ENCODE measurements around the gene FRY. TPM values are rescaled to one million over a fixed set of nuclear protein-coding genes. Genes with fewer than 3 reads are reported as not detected.
A peak's percentile ranks its signal among the peaks of the same experiment; 100 is the strongest.

Gene FRY
- polyA plus RNA-seq, 2 donors: 2.4 to 4.3 TPM

DNA sequence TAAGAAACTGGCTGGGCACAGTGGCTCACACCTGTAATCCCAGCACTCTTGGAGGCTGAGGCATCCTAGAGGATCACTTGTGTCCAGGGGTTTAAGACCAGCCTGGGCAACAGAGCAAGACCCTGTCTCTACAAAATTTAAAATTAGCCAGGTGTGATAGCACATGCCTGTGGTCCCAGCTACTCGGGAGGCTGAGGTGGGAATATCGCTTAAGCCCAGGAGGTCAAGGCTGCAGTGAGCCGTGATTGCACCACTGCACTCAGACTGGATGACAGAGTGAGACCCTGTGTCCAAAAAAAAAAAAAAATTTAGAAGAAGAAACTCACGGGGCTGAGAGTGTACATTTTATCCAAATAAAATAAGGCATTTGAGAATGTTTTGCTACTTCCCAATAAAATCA is 224.7 kb downstream of the FRY start:
- Histone ChIP-seq H3K4me3 (ENCODE audit: low read depth in 1 of 2, low read length in 2 of 2) (no peak overlapping the region), H3K9me3 (ENCODE audit: control insufficient read depth in 2 of 2, insufficient read depth in 1 of 2, low read depth in 1 of 2, low read length in 1 of 2) (no peaks in the 10 kb centered on the region), H3K27me3 (ENCODE audit: control insufficient read depth in 1 of 2, insufficient read depth in 2 of 2, low read length in 2 of 2) (no peaks in the 10 kb centered on the region), H3K36me3 (ENCODE audit: control insufficient read depth in 2 of 2, insufficient read depth in 2 of 2, low read length in 1 of 2) (no peaks in the 10 kb centered on the region), H3K4me1 (ENCODE audit: control insufficient read depth in 2 of 2, insufficient read depth in 2 of 2, low read length in 1 of 2) (no peaks in the 10 kb centered on the region), H3K27ac (ENCODE audit: low read depth in 2 of 2, low read length in 1 of 2) (peak overlapping the region in 1 of 2 donors; percentile 28)
- WGBS, 2 donors: 73 to 82% methylated on average over 4 of the region's 4 CpGs

DNA sequence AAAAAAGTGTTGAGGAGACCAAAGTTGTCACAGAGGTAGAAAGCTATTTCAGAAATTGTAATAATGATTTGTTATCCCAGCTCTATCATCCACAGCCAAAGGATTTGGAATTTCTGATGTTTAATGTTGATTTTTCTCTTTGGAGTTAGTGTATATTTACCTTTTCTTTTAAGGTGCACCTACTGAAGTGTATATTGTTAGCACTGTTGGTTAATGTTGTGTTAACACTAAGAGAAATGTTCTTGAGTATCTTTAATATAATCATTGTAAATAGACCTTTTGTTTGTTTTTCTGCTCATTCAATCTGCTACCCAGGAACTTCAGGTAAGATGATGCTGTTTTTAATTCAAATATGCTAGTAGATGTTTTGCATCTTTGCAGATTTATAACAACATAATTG is 226.1 kb downstream of the FRY start:
- no peak overlapping the region for H3K27ac ChIP-seq (ENCODE audit: low read depth in 2 of 2, low read length in 1 of 2)
- H3K36me3 ChIP-seq (ENCODE audit: control insufficient read depth in 2 of 2, insufficient read depth in 2 of 2, low read length in 1 of 2): no peaks in the 10 kb centered on the region
- no peaks in the 10 kb centered on the region for H3K27me3 ChIP-seq (ENCODE audit: control insufficient read depth in 1 of 2, insufficient read depth in 2 of 2, low read length in 2 of 2)
- no peak overlapping the region for H3K4me3 ChIP-seq (ENCODE audit: low read depth in 1 of 2, low read length in 2 of 2)
- H3K9me3 ChIP-seq (ENCODE audit: control insufficient read depth in 2 of 2, insufficient read depth in 1 of 2, low read depth in 1 of 2, low read length in 1 of 2): no peaks in the 10 kb centered on the region
- H3K4me1 ChIP-seq (ENCODE audit: control insufficient read depth in 2 of 2, insufficient read depth in 2 of 2, low read length in 1 of 2): no peaks in the 10 kb centered on the region

DNA sequence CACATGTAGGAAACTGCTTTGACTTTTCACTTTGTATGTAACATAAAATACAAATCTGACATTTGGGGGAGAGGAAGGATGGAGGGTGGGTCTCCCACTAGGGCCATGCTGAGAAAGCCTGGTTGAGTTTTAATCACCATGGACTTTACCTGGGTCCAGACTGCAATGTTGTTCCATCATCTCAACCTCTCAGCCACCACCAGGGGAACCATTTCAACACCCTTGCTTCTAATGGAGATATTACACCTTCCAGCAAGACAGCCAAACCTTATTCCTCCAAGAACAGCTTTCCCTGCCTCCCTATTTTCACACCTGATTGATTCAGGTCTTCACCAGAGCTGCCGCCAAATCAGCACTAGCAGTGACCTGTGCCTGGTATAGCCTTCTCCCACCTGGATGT is 227.5 kb downstream of the FRY start:
- peak overlapping the region in 1 of 2 donors; percentile 13 for H3K27ac ChIP-seq (ENCODE audit: low read depth in 2 of 2, low read length in 1 of 2)
- H3K9me3 ChIP-seq (ENCODE audit: control insufficient read depth in 2 of 2, insufficient read depth in 1 of 2, low read depth in 1 of 2, low read length in 1 of 2): no peaks in the 10 kb centered on the region
- no peak overlapping the region for H3K4me3 ChIP-seq (ENCODE audit: low read depth in 1 of 2, low read length in 2 of 2)
- WGBS, 2 donors: 100% methylated on average over 1 of the region's 1 CpG
- H3K4me1 ChIP-seq (ENCODE audit: control insufficient read depth in 2 of 2, insufficient read depth in 2 of 2, low read length in 1 of 2): no peaks in the 10 kb centered on the region
- H3K27me3 ChIP-seq (ENCODE audit: control insufficient read depth in 1 of 2, insufficient read depth in 2 of 2, low read length in 2 of 2): no peaks in the 10 kb centered on the region
- H3K36me3 ChIP-seq (ENCODE audit: control insufficient read depth in 2 of 2, insufficient read depth in 2 of 2, low read length in 1 of 2): no peaks in the 10 kb centered on the region

DNA sequence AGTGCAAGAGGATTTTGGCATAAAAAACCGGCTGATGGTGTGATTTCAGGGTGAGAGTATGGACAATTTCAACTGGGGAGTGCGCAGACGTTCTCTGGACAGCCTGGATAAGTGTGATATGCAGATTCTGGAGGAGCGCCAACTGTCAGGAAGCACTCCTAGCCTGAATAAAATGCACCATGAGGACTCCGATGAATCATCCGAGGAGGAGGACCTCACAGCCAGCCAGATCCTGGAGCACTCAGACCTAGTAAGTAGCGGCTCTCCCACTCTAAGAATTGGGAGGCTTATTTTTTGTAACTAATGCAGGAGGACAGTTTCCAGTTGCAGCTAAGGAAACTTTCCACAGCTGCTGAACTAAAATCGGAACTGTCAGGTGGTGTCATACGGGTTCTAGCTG is 230.0 kb downstream of the FRY start:
- Histone ChIP-seq H3K4me3 (ENCODE audit: low read depth in 1 of 2, low read length in 2 of 2) (no peak overlapping the region), H3K27me3 (ENCODE audit: control insufficient read depth in 1 of 2, insufficient read depth in 2 of 2, low read length in 2 of 2) (no peaks in the 10 kb centered on the region), H3K9me3 (ENCODE audit: control insufficient read depth in 2 of 2, insufficient read depth in 1 of 2, low read depth in 1 of 2, low read length in 1 of 2) (no peaks in the 10 kb centered on the region), H3K36me3 (ENCODE audit: control insufficient read depth in 2 of 2, insufficient read depth in 2 of 2, low read length in 1 of 2) (peaks cover 0 to 3% of the 10 kb centered on the region in 2 donors), H3K27ac (ENCODE audit: low read depth in 2 of 2, low read length in 1 of 2) (peak overlapping the region; percentile 0 to 55), H3K4me1 (ENCODE audit: control insufficient read depth in 2 of 2, insufficient read depth in 2 of 2, low read length in 1 of 2) (no peaks in the 10 kb centered on the region)
- 24 to 49% methylated on average over 9 of the region's 9 CpGs for WGBS, 2 donors

DNA sequence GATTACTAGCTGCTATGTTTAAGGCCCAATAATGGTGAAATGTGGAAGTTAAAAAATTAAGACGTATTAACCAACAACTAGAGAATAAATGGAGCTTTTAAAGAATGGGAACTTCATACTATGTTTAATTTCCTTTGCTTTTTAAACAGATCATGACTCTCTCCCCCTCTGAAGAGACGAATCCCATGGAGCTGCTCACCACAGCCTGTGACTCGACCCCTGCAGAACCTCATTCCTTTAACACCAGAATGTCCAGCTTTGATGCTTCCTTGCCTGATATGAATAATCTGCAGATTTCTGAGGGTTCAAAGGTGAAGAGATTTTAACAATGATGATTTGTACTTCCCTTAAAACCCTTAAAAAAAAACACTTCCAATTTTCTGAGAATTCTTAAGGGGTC is 230.6 kb downstream of the FRY start:
- no peaks in the 10 kb centered on the region for H3K27me3 ChIP-seq (ENCODE audit: control insufficient read depth in 1 of 2, insufficient read depth in 2 of 2, low read length in 2 of 2)
- H3K4me1 ChIP-seq (ENCODE audit: control insufficient read depth in 2 of 2, insufficient read depth in 2 of 2, low read length in 1 of 2): no peaks in the 10 kb centered on the region
- WGBS, 2 donors: 65 to 81% methylated on average over 3 of the region's 3 CpGs
- H3K9me3 ChIP-seq (ENCODE audit: control insufficient read depth in 2 of 2, insufficient read depth in 1 of 2, low read depth in 1 of 2, low read length in 1 of 2): no peaks in the 10 kb centered on the region
- H3K4me3 ChIP-seq (ENCODE audit: low read depth in 1 of 2, low read length in 2 of 2): no peak overlapping the region
- peaks cover 0 to 3% of the 10 kb centered on the region in 2 donors for H3K36me3 ChIP-seq (ENCODE audit: control insufficient read depth in 2 of 2, insufficient read depth in 2 of 2, low read length in 1 of 2)
- no peak overlapping the region for H3K27ac ChIP-seq (ENCODE audit: low read depth in 2 of 2, low read length in 1 of 2)

DNA sequence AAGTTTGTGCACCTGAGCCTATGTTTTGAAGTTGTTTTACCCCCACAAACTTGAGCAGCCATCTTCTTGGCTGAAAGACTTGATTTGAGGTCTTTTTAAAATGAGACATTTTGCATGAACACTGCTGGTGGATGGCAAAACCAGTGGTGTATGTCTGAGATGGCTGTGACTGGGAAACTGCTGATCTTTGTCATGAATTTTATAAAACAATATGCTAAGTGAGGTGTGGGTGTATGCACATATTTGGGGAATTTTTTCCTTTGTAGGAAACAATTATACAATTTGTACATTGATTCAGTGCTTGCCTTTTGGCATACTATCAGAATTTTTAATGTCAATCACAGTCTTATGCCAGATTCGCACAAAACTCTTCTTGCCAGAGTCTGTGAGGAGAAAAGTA is 231.0 kb downstream of the FRY start:
- H3K27ac ChIP-seq (ENCODE audit: low read depth in 2 of 2, low read length in 1 of 2): no peak overlapping the region
- H3K4me3 ChIP-seq (ENCODE audit: low read depth in 1 of 2, low read length in 2 of 2): no peak overlapping the region
- WGBS, 2 donors: 78 to 91% methylated on average over 1 of the region's 1 CpG
- peaks cover 0 to 3% of the 10 kb centered on the region in 2 donors for H3K36me3 ChIP-seq (ENCODE audit: control insufficient read depth in 2 of 2, insufficient read depth in 2 of 2, low read length in 1 of 2)
- H3K27me3 ChIP-seq (ENCODE audit: control insufficient read depth in 1 of 2, insufficient read depth in 2 of 2, low read length in 2 of 2): no peaks in the 10 kb centered on the region
- no peaks in the 10 kb centered on the region for H3K4me1 ChIP-seq (ENCODE audit: control insufficient read depth in 2 of 2, insufficient read depth in 2 of 2, low read length in 1 of 2)
- no peaks in the 10 kb centered on the region for H3K9me3 ChIP-seq (ENCODE audit: control insufficient read depth in 2 of 2, insufficient read depth in 1 of 2, low read depth in 1 of 2, low read length in 1 of 2)

DNA sequence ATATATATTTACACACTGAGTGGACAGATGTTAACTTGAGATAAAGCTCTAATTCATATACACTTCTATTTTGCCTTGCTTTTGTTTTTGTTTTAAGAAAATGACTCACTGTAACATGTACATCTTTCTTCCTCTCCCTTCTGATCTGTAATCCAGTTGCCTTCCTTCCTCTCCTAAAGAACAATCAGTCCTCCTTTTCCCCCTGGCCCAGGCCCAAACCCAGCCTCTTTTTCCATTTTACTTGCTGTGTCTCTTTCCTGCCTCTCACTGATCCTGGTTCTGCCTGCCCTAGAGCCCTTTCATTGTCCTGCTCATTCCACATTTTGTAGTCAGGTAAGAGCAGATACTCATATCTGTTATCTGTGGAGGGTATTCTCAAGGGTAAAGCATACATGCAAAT is 232.8 kb downstream of the FRY start:
- H3K9me3 ChIP-seq (ENCODE audit: control insufficient read depth in 2 of 2, insufficient read depth in 1 of 2, low read depth in 1 of 2, low read length in 1 of 2): no peaks in the 10 kb centered on the region
- H3K4me1 ChIP-seq (ENCODE audit: control insufficient read depth in 2 of 2, insufficient read depth in 2 of 2, low read length in 1 of 2): no peaks in the 10 kb centered on the region
- H3K36me3 ChIP-seq (ENCODE audit: control insufficient read depth in 2 of 2, insufficient read depth in 2 of 2, low read length in 1 of 2): peaks cover 3% of the 10 kb centered on the region in 2 donors
- no peak overlapping the region for H3K27ac ChIP-seq (ENCODE audit: low read depth in 2 of 2, low read length in 1 of 2)
- no peaks in the 10 kb centered on the region for H3K27me3 ChIP-seq (ENCODE audit: control insufficient read depth in 1 of 2, insufficient read depth in 2 of 2, low read length in 2 of 2)
- H3K4me3 ChIP-seq (ENCODE audit: low read depth in 1 of 2, low read length in 2 of 2): no peak overlapping the region

DNA sequence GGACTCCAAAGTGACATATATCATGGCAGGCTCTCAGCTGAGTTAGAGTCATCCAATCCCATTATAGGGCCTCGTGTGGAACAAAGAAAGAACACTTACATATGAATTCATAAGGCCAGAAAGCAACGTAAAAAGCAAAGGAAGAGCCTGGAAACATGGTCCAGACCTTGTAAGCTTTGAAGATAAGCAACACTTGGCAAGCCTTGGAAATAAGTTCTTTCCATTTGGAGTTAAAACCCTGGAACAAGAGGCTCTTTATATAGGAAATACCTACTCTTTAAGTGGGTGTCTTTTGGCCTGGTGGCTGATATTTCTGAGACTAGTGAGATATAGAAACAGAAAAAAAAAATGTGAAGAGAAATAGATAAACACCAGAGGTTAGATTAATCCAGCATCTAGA is 234.2 kb downstream of the FRY start:
- WGBS, 2 donors: 54% methylated on average over 2 of the region's 2 CpGs
- H3K27ac ChIP-seq (ENCODE audit: low read depth in 2 of 2, low read length in 1 of 2): no peak overlapping the region
- no peaks in the 10 kb centered on the region for H3K27me3 ChIP-seq (ENCODE audit: control insufficient read depth in 1 of 2, insufficient read depth in 2 of 2, low read length in 2 of 2)

DNA sequence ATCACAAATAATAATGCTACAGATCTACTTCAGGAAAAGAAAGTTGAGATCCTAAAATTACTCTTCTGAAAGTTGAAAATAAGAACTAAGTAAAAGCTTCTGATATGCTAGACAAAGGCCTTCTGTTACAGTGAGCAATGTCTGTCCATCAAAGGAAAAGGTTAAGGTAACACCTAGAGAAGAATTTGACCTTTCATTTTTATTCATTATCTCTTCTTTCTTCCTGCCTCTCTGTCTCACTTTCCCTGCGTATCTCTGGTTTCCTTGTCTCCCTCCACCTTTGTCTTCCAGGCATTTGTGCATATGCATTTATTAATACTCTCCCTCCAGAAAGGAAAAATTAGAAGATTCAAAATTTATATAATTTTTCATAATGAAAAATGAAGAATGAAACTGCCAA is 234.6 kb downstream of the FRY start:
- Histone ChIP-seq H3K4me3 (ENCODE audit: low read depth in 1 of 2, low read length in 2 of 2) (no peak overlapping the region), H3K27ac (ENCODE audit: low read depth in 2 of 2, low read length in 1 of 2) (no peak overlapping the region), H3K9me3 (ENCODE audit: control insufficient read depth in 2 of 2, insufficient read depth in 1 of 2, low read depth in 1 of 2, low read length in 1 of 2) (no peaks in the 10 kb centered on the region), H3K36me3 (ENCODE audit: control insufficient read depth in 2 of 2, insufficient read depth in 2 of 2, low read length in 1 of 2) (peaks cover 3% of the 10 kb centered on the region in 2 donors), H3K27me3 (ENCODE audit: control insufficient read depth in 1 of 2, insufficient read depth in 2 of 2, low read length in 2 of 2) (no peaks in the 10 kb centered on the region), H3K4me1 (ENCODE audit: control insufficient read depth in 2 of 2, insufficient read depth in 2 of 2, low read length in 1 of 2) (peaks cover 0 to 2% of the 10 kb centered on the region in 2 donors)
- 71 to 89% methylated on average over 1 of the region's 1 CpG for WGBS, 2 donors

More for the DNA sequence above, 234.2 kb downstream of the FRY start:
- Histone ChIP-seq H3K4me3 (ENCODE audit: low read depth in 1 of 2, low read length in 2 of 2) (no peak overlapping the region), H3K4me1 (ENCODE audit: control insufficient read depth in 2 of 2, insufficient read depth in 2 of 2, low read length in 1 of 2) (no peaks in the 10 kb centered on the region), H3K36me3 (ENCODE audit: control insufficient read depth in 2 of 2, insufficient read depth in 2 of 2, low read length in 1 of 2) (peaks cover 3% of the 10 kb centered on the region in 2 donors), H3K9me3 (ENCODE audit: control insufficient read depth in 2 of 2, insufficient read depth in 1 of 2, low read depth in 1 of 2, low read length in 1 of 2) (no peaks in the 10 kb centered on the region)

DNA sequence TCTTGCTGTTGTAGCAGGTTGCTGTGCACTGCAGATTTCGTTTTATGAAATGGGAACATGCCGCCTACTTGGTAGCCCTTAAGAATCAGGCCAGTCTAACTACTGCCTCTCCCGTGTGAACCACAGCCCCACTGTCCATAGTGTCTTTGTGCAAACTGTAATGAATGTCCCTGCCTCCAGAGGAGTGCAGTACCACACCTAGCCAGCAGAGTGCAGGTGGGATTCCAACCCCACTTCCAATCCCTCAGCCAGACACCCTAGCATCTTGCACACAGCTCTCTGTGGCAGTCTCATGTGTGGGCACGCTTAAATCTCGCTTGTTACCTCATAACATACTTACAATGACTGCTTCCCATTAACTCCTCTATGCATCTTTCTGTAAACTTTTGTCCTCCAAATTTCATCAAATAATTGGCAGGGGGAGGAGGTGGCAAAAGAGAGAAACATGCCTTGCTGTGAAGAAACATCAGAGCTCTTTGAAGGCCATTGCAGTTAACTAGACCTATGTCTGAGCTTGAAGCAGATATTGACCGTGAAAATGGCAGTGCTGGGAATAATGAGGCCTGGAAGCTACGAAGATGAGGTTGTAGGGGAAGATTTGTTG is 236.4 kb downstream of the FRY start:
- Histone ChIP-seq H3K36me3 (ENCODE audit: control insufficient read depth in 2 of 2, insufficient read depth in 2 of 2, low read length in 1 of 2) (peaks cover 3% of the 10 kb centered on the region in 2 donors), H3K4me1 (ENCODE audit: control insufficient read depth in 2 of 2, insufficient read depth in 2 of 2, low read length in 1 of 2) (peaks cover 2% of the 10 kb centered on the region in 2 donors), H3K9me3 (ENCODE audit: control insufficient read depth in 2 of 2, insufficient read depth in 1 of 2, low read depth in 1 of 2, low read length in 1 of 2) (no peaks in the 10 kb centered on the region), H3K27me3 (ENCODE audit: control insufficient read depth in 1 of 2, insufficient read depth in 2 of 2, low read length in 2 of 2) (no peaks in the 10 kb centered on the region), H3K27ac (ENCODE audit: low read depth in 2 of 2, low read length in 1 of 2) (no peak overlapping the region), H3K4me3 (ENCODE audit: low read depth in 1 of 2, low read length in 2 of 2) (no peak overlapping the region)
- WGBS, 2 donors: 79 to 85% methylated on average over 7 of the region's 7 CpGs
